Measurements from ENCODE around the gene MIX23. TPM values are rescaled to one million over a fixed set of nuclear protein-coding genes. Genes with fewer than 3 reads are reported as not detected.

MIX23 gene
- total and polyA plus RNA-seq, 12 donors = 10.6 to 118 (median 36.9) TPM

- intact Hi-C loops (cut with DNase I) = no loop called here
- Histone ChIP-seq H3K4me3 (no peak overlapping the region), H3K27me3 (no peaks in the 10 kb centered on the region), H3K4me1 (replicated peaks in 1 of 2) (peaks cover 17 to 36% of the 10 kb centered on the region in 2 donors), H3K36me3 (replicated peaks in 1 of 2) (no peaks in the 10 kb centered on the region), H3K9me3 (replicated peaks in 1 of 3) (no peaks in the 10 kb centered on the region), H3K27ac (peak overlapping the region in 3 of 5 donors; percentile 42 to 60 (median 47))
- no peak for DNase-seq
- 8 to 57% (median 52%) methylated on average over 2 of the region's 2 CpGs for WGBS, 4 donors
- TF ChIP-seq CTCF (IDR thresholded peaks at IDR 0.05) = no peak
- TF ChIP-seq POLR2A (IDR thresholded peaks at IDR 0.05) = no peak
Measured at GRCh38 chr3:122391681-122392446, 8.8 kb upstream of the MIX23 start.

GRCh38 chr3:122390665-122391064 is 7.6 kb upstream of the MIX23 start:
- Histone ChIP-seq H3K4me3 (no peak overlapping the region), H3K27me3 (no peaks in the 10 kb centered on the region), H3K36me3 (replicated peaks in 1 of 2) (no peaks in the 10 kb centered on the region), H3K27ac (peak overlapping the region in 3 of 5 donors; percentile 39 to 67 (median 60)), H3K9me3 (replicated peaks in 1 of 3) (no peaks in the 10 kb centered on the region), H3K4me1 (replicated peaks in 1 of 2) (peaks cover 17 to 44% of the 10 kb centered on the region in 2 donors)
- TF ChIP-seq CTCF (IDR thresholded peaks at IDR 0.05) = no peak
- TF ChIP-seq POLR2A (IDR thresholded peaks at IDR 0.05) = no peak
- WGBS, 4 donors = 54 to 71% (median 69%) methylated on average over 4 of the region's 4 CpGs
- no peak for DNase-seq
- intact Hi-C loops (cut with DNase I) = no loop called here

- H3K36me3 ChIP-seq (replicated peaks in 1 of 2) = no peaks in the 10 kb centered on the region
- peak overlapping the region in 3 of 5 donors; percentile 39 to 67 (median 60) for H3K27ac ChIP-seq
- no peaks in the 10 kb centered on the region for H3K9me3 ChIP-seq (replicated peaks in 1 of 3)
- no peak for TF ChIP-seq CTCF (IDR thresholded peaks at IDR 0.05)
- intact Hi-C loops (cut with DNase I) = loop anchor here in 1 of 2 donors (10.0 kb wide), 1 partner anchor 295 kb away; the partner anchor contains the start of gene PARP14
- WGBS, 4 donors = 79 to 86% (median 82%) methylated on average over 4 of the region's 4 CpGs
- no peak for DNase-seq
- H3K4me1 ChIP-seq (replicated peaks in 1 of 2) = peaks cover 17 to 52% of the 10 kb centered on the region in 2 donors
- no peaks in the 10 kb centered on the region for H3K27me3 ChIP-seq
- no peak overlapping the region for H3K4me3 ChIP-seq
Measured at GRCh38 chr3:122389892-122390291, 6.9 kb upstream of the MIX23 start.

GRCh38 chr3:122389197-122389596 is 6.2 kb upstream of the MIX23 start:
- H3K36me3 ChIP-seq (replicated peaks in 1 of 2) = no peaks in the 10 kb centered on the region
- DNase-seq = no peak
- no peaks in the 10 kb centered on the region for H3K27me3 ChIP-seq
- H3K27ac ChIP-seq = no peak overlapping the region
- no peak overlapping the region for H3K4me3 ChIP-seq
- intact Hi-C loops (cut with DNase I) = loop anchor here in 1 of 2 donors (10.0 kb wide), 1 partner anchor 296 kb away; the partner anchor contains the start of gene PARP14
- H3K4me1 ChIP-seq (replicated peaks in 1 of 2) = peaks cover 17 to 56% of the 10 kb centered on the region in 2 donors
- H3K9me3 ChIP-seq (replicated peaks in 1 of 3) = no peaks in the 10 kb centered on the region
- no peak for TF ChIP-seq POLR2A (IDR thresholded peaks at IDR 0.05)
- no peak for TF ChIP-seq CTCF (IDR thresholded peaks at IDR 0.05)
